Colonic mucosa (tissue), 4 donors: ENCODE data around the gene CHST10. TPM values are rescaled to one million over a fixed set of nuclear protein-coding genes. Genes with fewer than 3 reads are reported as not detected.

Source experiments
- DNase-seq: peaks from one replicate; pipeline ENCODE4 v3.0.0-alpha.2; 2020
- H3K27ac ChIP-seq: fragments of 200-600 bp; one replicate; pipeline ENCODE4 v1.8.0; 2021
- H3K27me3 ChIP-seq: fragments of 200-600 bp; one replicate; pipeline ENCODE4 v1.8.0; 2021
- H3K36me3 ChIP-seq: fragments of 200-600 bp; one replicate; pipeline ENCODE4 v1.8.0; 2021
- H3K4me1 ChIP-seq: fragments of 200-600 bp; one replicate; pipeline ENCODE4 v1.8.0; 2021; ENCODE audit warnings: mild to moderate bottlenecking
- H3K4me3 ChIP-seq: fragments of 200-600 bp; one replicate; pipeline ENCODE4 v1.8.0; 2021
- H3K9ac ChIP-seq, 2 donors: one replicate each; pipeline ENCODE4 v1.7.0; 2013; ENCODE audit warnings: control low read depth in 2 of 2, low read depth in 2 of 2, low read length in 2 of 2
- H3K9me3 ChIP-seq: fragments of 200-600 bp; one replicate; pipeline ENCODE4 v1.8.0; 2021
- CTCF ChIP-seq: fragments of 200-600 bp; IDR thresholded peaks from one replicate; pipeline ENCODE4 v1.8.0; 2022; ENCODE audit warnings: antibody characterized with exemption, mild to moderate bottlenecking
- intact Hi-C: fragments of 100-400 bp; cut with DNase I; formaldehyde crosslinking; loops from one replicate; pipeline ENCODE4 v1.14.1; 2022
- total RNA-seq, 2 donors: library from RNA; stranded (reverse); fragmentation: NEBNext Ultra II Directional in 1 of 2; extraction: Animal tissue kit (Norgen Biotek cat#: 25700) in 1 of 2; gene quantifications; one replicate each; pipeline ENCODE4 v1.2.1, GENCODE V29; 2021
- donor health status: healthy.
- donor health status: DM: no; HTN: no; CAD: no.
- donor health status: DM: no; HTN: no; CAD: no.

The CHST10 gene
- total RNA-seq, 2 donors from 2014 or later, result 0.44 to 1.6 TPM

GRCh38 chr2:100397976-100398375 is 19.5 kb downstream of the CHST10 start:
- no peaks in the 10 kb centered on the region for H3K27me3 ChIP-seq
- H3K9me3 ChIP-seq, result no peaks in the 10 kb centered on the region
- no peaks in the 10 kb centered on the region for H3K36me3 ChIP-seq
- DNase-seq, result no peak
- no peak overlapping the region for H3K4me3 ChIP-seq
- intact Hi-C loops, result no loop called here
- no peak overlapping the region for H3K27ac ChIP-seq
- no peak overlapping the region for H3K9ac ChIP-seq
- no peaks in the 10 kb centered on the region for H3K4me1 ChIP-seq
- TF ChIP-seq CTCF, result no peak

GRCh38 chr2:100397118-100397860 is 20.2 kb downstream of the CHST10 start:
- TF ChIP-seq CTCF, result no peak
- Histone ChIP-seq H3K4me1 (no peaks in the 10 kb centered on the region), H3K27ac (no peak overlapping the region), H3K27me3 (no peaks in the 10 kb centered on the region), H3K36me3 (no peaks in the 10 kb centered on the region), H3K9ac (no peak overlapping the region), H3K4me3 (no peak overlapping the region), H3K9me3 (no peaks in the 10 kb centered on the region)
- intact Hi-C loops, result no loop called here
- DNase-seq, result no peak

GRCh38 chr2:100396483-100396882 is 21.0 kb downstream of the CHST10 start:
- Histone ChIP-seq H3K27ac (no peak overlapping the region), H3K9ac (no peak overlapping the region), H3K27me3 (no peaks in the 10 kb centered on the region), H3K4me3 (no peak overlapping the region), H3K36me3 (no peaks in the 10 kb centered on the region), H3K9me3 (no peaks in the 10 kb centered on the region), H3K4me1 (no peaks in the 10 kb centered on the region)
- no peak for DNase-seq
- intact Hi-C loops, result no loop called here
- no peak for TF ChIP-seq CTCF

GRCh38 chr2:100395532-100396350 is 21.7 kb downstream of the CHST10 start:
- no peak for DNase-seq
- Histone ChIP-seq H3K4me1 (no peaks in the 10 kb centered on the region), H3K36me3 (no peaks in the 10 kb centered on the region), H3K27ac (no peak overlapping the region), H3K27me3 (no peaks in the 10 kb centered on the region), H3K9ac (no peak overlapping the region), H3K9me3 (no peaks in the 10 kb centered on the region), H3K4me3 (no peak overlapping the region)
- TF ChIP-seq CTCF, result no peak
- intact Hi-C loops, result no loop called here

- no peak for DNase-seq
- H3K4me3 ChIP-seq, result no peak overlapping the region
- H3K36me3 ChIP-seq, result no peaks in the 10 kb centered on the region
- no peaks in the 10 kb centered on the region for H3K4me1 ChIP-seq
- no peak overlapping the region for H3K27ac ChIP-seq
- no peak overlapping the region for H3K9ac ChIP-seq
- H3K27me3 ChIP-seq, result no peaks in the 10 kb centered on the region
- H3K9me3 ChIP-seq, result no peaks in the 10 kb centered on the region
- intact Hi-C loops, result no loop called here
- TF ChIP-seq CTCF, result no peak
Measured at GRCh38 chr2:100394111-100394641, 23.3 kb downstream of the CHST10 start.
